Liver (tissue), 9 donors: ENCODE results near the gene CALML3. TPM values are rescaled to one million over a fixed set of nuclear protein-coding genes. Genes with fewer than 3 reads are reported as not detected.

ENCODE experiments used
- DNase-seq: peaks from one replicate; pipeline ENCODE4 v3.0.0-alpha.2; 2017; ENCODE audit warnings: low spot score
- H3K27ac ChIP-seq, 2 donors: one replicate each; pipeline ENCODE4 v1.7.0; 2013; ENCODE audit warnings: inconsistent platforms in 2 of 2, low read length in 2 of 2, control low read depth in 1 of 2, low read depth in 1 of 2, mild to moderate bottlenecking in 1 of 2
- H3K27me3 ChIP-seq, 4 donors: one replicate each; pipeline versions ENCODE4 v1.6.1 to v1.7.0; 2013; ENCODE audit warnings: low read length in 3 of 4, inconsistent platforms in 1 of 4, mild to moderate bottlenecking in 1 of 4, moderate library complexity in 1 of 4; ENCODE audit not compliant: control insufficient read depth in 4 of 4, insufficient read depth in 4 of 4
- H3K36me3 ChIP-seq, 4 donors: one replicate each; pipeline versions ENCODE4 v1.6.1 to v1.7.0; 2013; ENCODE audit warnings: low read length in 3 of 4, mild to moderate bottlenecking in 3 of 4, low read depth in 1 of 4, moderate library complexity in 1 of 4; ENCODE audit not compliant: control insufficient read depth in 4 of 4, insufficient read depth in 3 of 4
- H3K4me1 ChIP-seq, 4 donors: one replicate each; pipeline versions ENCODE4 v1.6.1 to v1.7.0; 2013; ENCODE audit warnings: low read length in 3 of 4, mild to moderate bottlenecking in 3 of 4, moderate library complexity in 1 of 4; ENCODE audit not compliant: control insufficient read depth in 4 of 4, insufficient read depth in 4 of 4
- H3K4me3 ChIP-seq, 3 donors: one replicate each; pipeline versions ENCODE4 v1.6.1 to v1.7.0; 2013; ENCODE audit warnings: low read length in 3 of 3, control low read depth in 1 of 3, low read depth in 1 of 3, mild to moderate bottlenecking in 1 of 3
- H3K9ac ChIP-seq, 2 donors: one replicate each; pipeline ENCODE4 v1.7.0; 2013; ENCODE audit warnings: low read length in 2 of 2, mild to moderate bottlenecking in 2 of 2, moderate library complexity in 2 of 2, control low read depth in 1 of 2, low read depth in 1 of 2
- H3K9me3 ChIP-seq, 4 donors: one replicate each; pipeline versions ENCODE4 v1.6.1 to v1.7.0; 2013; ENCODE audit warnings: low read length in 3 of 4; ENCODE audit not compliant: control insufficient read depth in 4 of 4
- GABPA ChIP-seq, 2 donors: IDR thresholded peaks in 1 of 2; conservative IDR thresholded peaks in 1 of 2; 2 replicates each; pipeline ENCODE4 v1.6.1; 2016; ENCODE audit warnings: antibody characterized with exemption in 2 of 2, mild to moderate bottlenecking in 1 of 2, moderate library complexity in 1 of 2
- HNF4A ChIP-seq, 2 donors: conservative IDR thresholded peaks; 2 replicates each; pipeline ENCODE4 v1.6.1; 2016; ENCODE audit warnings: antibody characterized with exemption in 2 of 2, mild to moderate bottlenecking in 2 of 2
- HNF4G ChIP-seq: IDR thresholded peaks from 2 replicates; pipeline ENCODE4 v1.6.1; 2016; ENCODE audit warnings: antibody characterized with exemption
- MAX ChIP-seq: IDR thresholded peaks from 2 replicates; pipeline ENCODE4 v1.6.1; 2016; ENCODE audit warnings: antibody characterized with exemption
- NR2F2 ChIP-seq: IDR thresholded peaks from 2 replicates; pipeline ENCODE4 v1.6.1; 2016; ENCODE audit warnings: antibody characterized with exemption
- RAD21 ChIP-seq, 2 donors: IDR thresholded peaks; 2 replicates each; pipeline ENCODE4 v1.6.1; 2016; ENCODE audit warnings: antibody characterized with exemption in 2 of 2, mild to moderate bottlenecking in 2 of 2
- RXRA ChIP-seq, 2 donors: IDR thresholded peaks; 2 replicates each; pipeline ENCODE4 v1.6.1; 2017 to 2018; ENCODE audit warnings: antibody characterized with exemption in 2 of 2, mild to moderate bottlenecking in 1 of 2
- TAF1 ChIP-seq: conservative IDR thresholded peaks from 2 replicates; pipeline ENCODE4 v1.6.1; 2016; ENCODE audit warnings: antibody characterized with exemption, mild to moderate bottlenecking
- YY1 ChIP-seq: IDR thresholded peaks from 2 replicates; pipeline ENCODE4 v1.6.1; 2016; ENCODE audit warnings: antibody characterized with exemption, mild to moderate bottlenecking
- ZBTB33 ChIP-seq: IDR thresholded peaks from 2 replicates; pipeline ENCODE4 v1.6.1; 2016; ENCODE audit warnings: antibody characterized with exemption
- WGBS: extraction: QIAGEN DNeasy Blood & Tissue Kit; methylation state at CpG from one replicate; pipeline ENCODE4 v1.1.7; 2013; 5-methylcytosine and 5-hydroxymethylcytosine counted together
- polyA plus RNA-seq, 2 donors: library from polyadenylated mRNA; stranded (reverse) in 1 of 2; unstranded in 1 of 2; fragments of 200-250 nt in 1 of 2; fragments of >200 nt in 1 of 2; fragmentation: Nextera tagmentation in 1 of 2; extraction: Ambion mirVana in 1 of 2; gene quantifications; one replicate each; pipeline versions ENCODE4 v1.2.1 to v1.2.3, GENCODE V29; 2013 to 2015
- total RNA-seq, 2 donors: library from RNA; depleted of rRNA; stranded (reverse); fragments of >200 nt; gene quantifications; one replicate each; pipeline ENCODE4 v1.2.3, GENCODE V29; 2014
- donor health status: healthy.
- donor health status: healthy.
- donor health status: healthy.
- donor health status: healthy.
- donor health status: healthy.

CALML3 gene
- total and polyA plus RNA-seq, 4 donors = not detected

- no peak for TF ChIP-seq GABPA (IDR thresholded peaks at IDR 0.05 in 1 of 2, conservative IDR thresholded peaks at IDR 0.05 in 1 of 2)
- TF ChIP-seq HNF4A (conservative IDR thresholded peaks at IDR 0.05) = peak; percentile 26 to 78
- TF ChIP-seq RXRA (IDR thresholded peaks at IDR 0.05) = peak in 1 of 2 donors; percentile 72
- no peak for TF ChIP-seq MAX
- peak; percentile 19 to 38 for TF ChIP-seq RAD21 (IDR thresholded peaks at IDR 0.05)
- no peak for TF ChIP-seq TAF1
Measured at GRCh38 chr10:5546891-5547680, 22.3 kb downstream of the CALML3 start (continued).

- no peak for TF ChIP-seq HNF4G
- TF ChIP-seq ZBTB33 = no peak
- TF ChIP-seq RXRA (IDR thresholded peaks at IDR 0.05) = no peak
- TF ChIP-seq NR2F2 = no peak
- TF ChIP-seq MAX = no peak
- TF ChIP-seq YY1 = no peak
- Histone ChIP-seq H3K36me3 (no peaks in the 10 kb centered on the region), H3K4me1 (peaks cover 3 to 44% (median 29%) of the 10 kb centered on the region in 4 donors), H3K27ac (peak overlapping the region in 1 of 2 donors; percentile 58), H3K27me3 (no peaks in the 10 kb centered on the region), H3K9me3 (no peaks in the 10 kb centered on the region), H3K4me3 (no peak overlapping the region), H3K9ac (no peak overlapping the region)
- DNase-seq = no peak
- WGBS = 36% methylated on average over 4 of the region's 4 CpGs
Measured at GRCh38 chr10:5547681-5547930, 22.8 kb downstream of the CALML3 start.

- H3K4me1 ChIP-seq = peaks cover 3 to 44% (median 29%) of the 10 kb centered on the region in 4 donors
Measured at GRCh38 chr10:5547931-5548660, 23.3 kb downstream of the CALML3 start.

More at GRCh38 chr10:5547931-5548660, 23.3 kb downstream of the CALML3 start:
- H3K36me3 ChIP-seq = no peaks in the 10 kb centered on the region
- no peaks in the 10 kb centered on the region for H3K9me3 ChIP-seq
- 59% methylated on average over 16 of the region's 16 CpGs for WGBS
- peak overlapping the region; percentile 53 to 58 for H3K27ac ChIP-seq
- no peak overlapping the region for H3K4me3 ChIP-seq
- H3K9ac ChIP-seq = no peak overlapping the region
- peak; percentile 54 for DNase-seq
- no peaks in the 10 kb centered on the region for H3K27me3 ChIP-seq
- peak; percentile 3 for TF ChIP-seq NR2F2
- TF ChIP-seq ZBTB33 = no peak
